ENCODE data around the gene ITPRIP. TPM values are rescaled to one million over a fixed set of nuclear protein-coding genes. Genes with fewer than 3 reads are reported as not detected.
A peak's percentile ranks its signal among the peaks of the same experiment; 100 is the strongest.

ITPRIP gene
- total and polyA plus RNA-seq, 9 donors = 10.1 to 38.1 (median 24.7) TPM

- Histone ChIP-seq H3K36me3 (no peaks in the 10 kb centered on the region), H3K9me3 (no peaks in the 10 kb centered on the region), H3K4me1 (ENCODE audit: insufficient read depth) (peaks cover 53% of the 10 kb centered on the region), H3K27ac (peak overlapping the region; percentile 76 to 86), H3K4me3 (no peak overlapping the region), H3K27me3 (no peaks in the 10 kb centered on the region)
- DNase-seq = peak; percentile 71 to 82 (median 78)
- TF ChIP-seq EP300 (IDR thresholded peaks at IDR 0.05) (no peak), POLR2A (IDR thresholded peaks at IDR 0.05) (no peak), CTCF (IDR thresholded peaks at IDR 0.05) (no peak)
- intact Hi-C loops (cut with DNase I) = loop anchor here in 1 of 4 donors (10.0 kb wide), 1 partner anchor 426 kb away; no protein-coding TSS in a partner anchor
- 8 to 14% (median 13%) methylated on average over 8 of the region's 8 CpGs for WGBS, 3 donors
Observed at GRCh38 chr10:104330168-104331110, 7.8 kb downstream of the ITPRIP start.

GRCh38 chr10:104329735-104330134 lies 8.5 kb downstream of the ITPRIP start:
- TF ChIP-seq EP300 (IDR thresholded peaks at IDR 0.05) (no peak), CTCF (IDR thresholded peaks at IDR 0.05) (no peak), POLR2A (IDR thresholded peaks at IDR 0.05) (no peak)
- Histone ChIP-seq H3K27ac (peak overlapping the region; percentile 76 to 86), H3K9me3 (no peaks in the 10 kb centered on the region), H3K4me1 (ENCODE audit: insufficient read depth) (peaks cover 53% of the 10 kb centered on the region), H3K27me3 (no peaks in the 10 kb centered on the region), H3K4me3 (no peak overlapping the region), H3K36me3 (no peaks in the 10 kb centered on the region)
- intact Hi-C loops (cut with DNase I) = loop anchor here in 1 of 4 donors (10.0 kb wide), 1 partner anchor 425 kb away; no protein-coding TSS in a partner anchor
- WGBS, 3 donors = 50 to 69% (median 56%) methylated on average over 3 of the region's 3 CpGs
- DNase-seq = peak in 3 of 5 donors; percentile 14 to 25 (median 21)

GRCh38 chr10:104328896-104329710 lies 9.2 kb downstream of the ITPRIP start:
- peaks cover 54% of the 10 kb centered on the region for H3K4me1 ChIP-seq (ENCODE audit: insufficient read depth)
- no peaks in the 10 kb centered on the region for H3K27me3 ChIP-seq
- intact Hi-C loops (cut with DNase I) = no loop called here
- H3K36me3 ChIP-seq = no peaks in the 10 kb centered on the region
- whole genome bisulfite sequencing, 3 donors = 13 to 25% (median 18%) methylated on average over 15 of the region's 15 CpGs
- H3K9me3 ChIP-seq = no peaks in the 10 kb centered on the region
- peak in 4 of 5 donors; percentile 63 to 70 (median 66) for DNase-seq
- peak overlapping the region; percentile 76 to 86 for H3K27ac ChIP-seq
- no peak for TF ChIP-seq POLR2A (IDR thresholded peaks at IDR 0.05)
- peak overlapping the region; percentile 3 for H3K4me3 ChIP-seq

- intact Hi-C loops (cut with DNase I) = no loop called here
- DNase-seq = peak in 1 of 5 donors; percentile 59
- WGBS, 3 donors = 0 to 11% (median 0%) methylated on average over 3 of the region's 3 CpGs
- Histone ChIP-seq H3K4me3 (peak overlapping the region; percentile 3), H3K4me1 (ENCODE audit: insufficient read depth) (peaks cover 56% of the 10 kb centered on the region), H3K27ac (peak overlapping the region; percentile 76 to 86), H3K36me3 (no peaks in the 10 kb centered on the region), H3K9me3 (no peaks in the 10 kb centered on the region), H3K27me3 (no peaks in the 10 kb centered on the region)
- TF ChIP-seq POLR2A (IDR thresholded peaks at IDR 0.05) = no peak
- no peak for TF ChIP-seq EP300 (IDR thresholded peaks at IDR 0.05)
- no peak for TF ChIP-seq CTCF (IDR thresholded peaks at IDR 0.05)
Observed at GRCh38 chr10:104328646-104328895, 9.7 kb downstream of the ITPRIP start.
